ENCODE data around the gene SND1. TPM values are rescaled to one million over a fixed set of nuclear protein-coding genes. Genes with fewer than 3 reads are reported as not detected.

Gene SND1
- total RNA-seq, 4 donors from 2014 or later = 70.8 to 141 (median 85.7) TPM

GRCh38 chr7:127932496-127932895, 280.5 kb downstream of the SND1 start:
- no peaks in the 10 kb centered on the region for H3K27me3 ChIP-seq
- no peak for DNase-seq (ENCODE audit: low spot score in 2 of 2)
- no peak overlapping the region for H3K4me3 ChIP-seq
- 62 to 76% methylated on average over 1 of the region's 1 CpG for WGBS, 2 donors
- TF ChIP-seq POLR2A (IDR thresholded peaks at IDR 0.05) = no peak
- no peak for TF ChIP-seq EP300 (IDR thresholded peaks at IDR 0.05)
- H3K4me1 ChIP-seq = peaks cover 0 to 43% (median 8%) of the 10 kb centered on the region in 4 donors
- peaks cover 0 to 35% (median 0%) of the 10 kb centered on the region in 3 donors for H3K36me3 ChIP-seq
- no peak overlapping the region for H3K27ac ChIP-seq
- no peaks in the 10 kb centered on the region for H3K9me3 ChIP-seq

GRCh38 chr7:127933146-127933545, 281.2 kb downstream of the SND1 start:
- Histone ChIP-seq H3K27me3 (no peaks in the 10 kb centered on the region), H3K4me3 (no peak overlapping the region)
- DNase-seq (ENCODE audit: low spot score in 2 of 2) = no peak

GRCh38 chr7:127934711-127935110, 282.7 kb downstream of the SND1 start:
- no peaks in the 10 kb centered on the region for H3K9me3 ChIP-seq
- H3K36me3 ChIP-seq = peaks cover 0 to 28% (median 0%) of the 10 kb centered on the region in 3 donors
- DNase-seq (ENCODE audit: low spot score in 2 of 2) = no peak
- TF ChIP-seq CTCF (IDR thresholded peaks at IDR 0.05) (no peak), POLR2A (IDR thresholded peaks at IDR 0.05) (no peak)
- WGBS, 2 donors = 94 to 98% methylated on average over 5 of the region's 5 CpGs
- no peak overlapping the region for H3K27ac ChIP-seq
- no peaks in the 10 kb centered on the region for H3K27me3 ChIP-seq
- peaks cover 0 to 34% (median 4%) of the 10 kb centered on the region in 4 donors for H3K4me1 ChIP-seq
- no peak overlapping the region for H3K4me3 ChIP-seq

More at GRCh38 chr7:127933146-127933545, 281.2 kb downstream of the SND1 start:
- Histone ChIP-seq H3K9me3 (no peaks in the 10 kb centered on the region), H3K27ac (no peak overlapping the region), H3K4me1 (peaks cover 0 to 38% (median 7%) of the 10 kb centered on the region in 4 donors), H3K36me3 (peaks cover 0 to 35% (median 0%) of the 10 kb centered on the region in 3 donors)
- 59 to 60% methylated on average over 4 of the region's 4 CpGs for WGBS, 2 donors
- no peak for TF ChIP-seq POLR2A (IDR thresholded peaks at IDR 0.05)
- TF ChIP-seq EP300 (IDR thresholded peaks at IDR 0.05) = no peak
- TF ChIP-seq CTCF (IDR thresholded peaks at IDR 0.05) = no peak

GRCh38 chr7:127935847-127936376, 283.9 kb downstream of the SND1 start:
- no peak for DNase-seq (ENCODE audit: low spot score in 2 of 2)
- Histone ChIP-seq H3K27me3 (no peaks in the 10 kb centered on the region), H3K9me3 (no peaks in the 10 kb centered on the region), H3K4me1 (peaks cover 0 to 34% (median 3%) of the 10 kb centered on the region in 4 donors), H3K4me3 (no peak overlapping the region), H3K36me3 (peaks cover 0 to 16% (median 0%) of the 10 kb centered on the region in 3 donors), H3K27ac (no peak overlapping the region)
- WGBS, 2 donors = 63 to 68% methylated on average over 6 of the region's 6 CpGs
- TF ChIP-seq POLR2A (IDR thresholded peaks at IDR 0.05) (no peak), EP300 (IDR thresholded peaks at IDR 0.05) (no peak), CTCF (IDR thresholded peaks at IDR 0.05) (no peak)

- no peak for TF ChIP-seq POLR2A (IDR thresholded peaks at IDR 0.05)
- TF ChIP-seq CTCF (IDR thresholded peaks at IDR 0.05) = no peak
- no peak for TF ChIP-seq EP300 (IDR thresholded peaks at IDR 0.05)
- Histone ChIP-seq H3K4me1 (peaks cover 0 to 41% (median 8%) of the 10 kb centered on the region in 4 donors), H3K27me3 (no peaks in the 10 kb centered on the region), H3K9me3 (no peaks in the 10 kb centered on the region), H3K4me3 (no peak overlapping the region), H3K36me3 (peaks cover 0 to 4% (median 0%) of the 10 kb centered on the region in 3 donors), H3K27ac (no peak overlapping the region)
- DNase-seq (ENCODE audit: low spot score in 2 of 2) = no peak
- WGBS, 2 donors = 56 to 61% methylated on average over 3 of the region's 3 CpGs
Measured at GRCh38 chr7:127937066-127937680, 285.2 kb downstream of the SND1 start.
